Activated naive CD4-positive, alpha-beta T cell treated with anti-CD3 and anti-CD28 coated beads for 36 hours (primary cell): ENCODE data around the gene MAD1L1. TPM values are rescaled to one million over a fixed set of nuclear protein-coding genes. Genes with fewer than 3 reads are reported as not detected.

Experiments used
- CTCF ChIA-PET: fragments of 350-600 bp; sonication (Branson Sonifier 250); formaldehyde crosslinking; loops from one replicate; lab custom pipeline; 2021; ENCODE audit warnings: antibody characterized with exemption; lab: Charles Lee
- DNase-seq: peaks from one replicate; pipeline ENCODE4 v3.0.0-alpha.2; 2020
- H3K27ac Mint-ChIP-seq: one replicate; pipeline ENCODE4 v1.8.0; 2021; ENCODE audit warnings: mild to moderate bottlenecking, mixed read lengths
- H3K27me3 Mint-ChIP-seq: one replicate; pipeline ENCODE4 v1.8.0; 2021; ENCODE audit warnings: low read depth, mixed read lengths
- H3K36me3 Mint-ChIP-seq: one replicate; pipeline ENCODE4 v1.8.0; 2021; ENCODE audit warnings: low read depth, mixed read lengths
- H3K4me1 Mint-ChIP-seq: one replicate; pipeline ENCODE4 v1.8.0; 2021; ENCODE audit warnings: low read depth, mixed read lengths
- H3K4me3 Mint-ChIP-seq: one replicate; pipeline ENCODE4 v1.8.0; 2021; ENCODE audit warnings: mild to moderate bottlenecking, moderate library complexity, mixed read lengths
- H3K9me3 Mint-ChIP-seq: one replicate; pipeline ENCODE4 v1.8.0; 2021; ENCODE audit warnings: mixed read lengths
- intact Hi-C: fragments of 100-400 bp; cut with micrococcal nuclease; formaldehyde crosslinking; loops from one replicate; pipeline ENCODE4 v1.15.1; 2023
- total RNA-seq, 2 experiments: library from RNA; stranded (reverse); gene quantifications; one replicate each; pipeline ENCODE4 v1.2.3, GENCODE V29; 2021

MAD1L1 gene
- total RNA-seq, 2 experiments from 2014 or later, result 37.5 to 40.2 TPM

DNA sequence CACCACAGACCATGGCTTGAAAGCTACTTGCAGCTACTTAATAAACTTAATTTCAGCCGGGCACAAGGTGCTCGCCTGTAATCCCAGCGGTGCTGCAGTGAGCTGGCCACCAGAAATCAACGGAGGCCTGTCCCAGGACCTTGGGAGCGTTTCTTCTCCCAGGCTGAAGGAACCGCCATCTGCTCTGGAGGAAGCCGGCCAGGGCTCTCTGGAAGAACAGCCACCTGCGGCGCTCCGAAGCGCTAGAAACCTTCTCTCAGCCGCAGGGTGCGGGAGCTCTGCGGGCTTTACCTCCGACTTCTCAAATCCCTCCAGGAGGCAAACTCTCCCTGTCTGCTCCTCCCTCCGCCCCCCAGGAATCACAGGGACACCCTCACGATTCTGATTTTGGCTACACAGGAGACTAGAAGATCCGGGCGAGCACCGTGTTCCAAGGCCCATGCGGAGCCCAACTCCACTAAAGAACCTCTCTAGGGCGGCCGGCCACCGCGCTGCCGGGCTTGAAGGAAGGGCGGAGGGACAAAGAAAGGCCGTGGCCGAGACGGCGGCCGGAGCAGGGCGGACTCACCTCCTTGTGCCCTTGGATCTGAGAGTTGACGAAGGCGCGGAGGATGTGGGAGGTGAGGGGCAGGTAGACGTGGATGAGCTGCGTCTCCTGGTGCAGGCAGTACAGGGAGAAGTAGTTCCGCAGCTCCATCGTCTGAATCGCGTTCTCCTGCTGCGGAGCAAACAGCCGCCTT lies 23.7 kb upstream of the MAD1L1 start:
- Mint-ChIP-seq H3K27me3 (no peaks in the 10 kb centered on the region), H3K36me3 (peaks cover 3% of the 10 kb centered on the region), H3K4me3 (no peak overlapping the region), H3K9me3 (no peaks in the 10 kb centered on the region), H3K4me1 (peaks cover 2% of the 10 kb centered on the region), H3K27ac (no peak overlapping the region)
- intact Hi-C loops, result no loop called here
- DNase-seq, result no peak
- CTCF ChIA-PET, result no interaction called here

DNA sequence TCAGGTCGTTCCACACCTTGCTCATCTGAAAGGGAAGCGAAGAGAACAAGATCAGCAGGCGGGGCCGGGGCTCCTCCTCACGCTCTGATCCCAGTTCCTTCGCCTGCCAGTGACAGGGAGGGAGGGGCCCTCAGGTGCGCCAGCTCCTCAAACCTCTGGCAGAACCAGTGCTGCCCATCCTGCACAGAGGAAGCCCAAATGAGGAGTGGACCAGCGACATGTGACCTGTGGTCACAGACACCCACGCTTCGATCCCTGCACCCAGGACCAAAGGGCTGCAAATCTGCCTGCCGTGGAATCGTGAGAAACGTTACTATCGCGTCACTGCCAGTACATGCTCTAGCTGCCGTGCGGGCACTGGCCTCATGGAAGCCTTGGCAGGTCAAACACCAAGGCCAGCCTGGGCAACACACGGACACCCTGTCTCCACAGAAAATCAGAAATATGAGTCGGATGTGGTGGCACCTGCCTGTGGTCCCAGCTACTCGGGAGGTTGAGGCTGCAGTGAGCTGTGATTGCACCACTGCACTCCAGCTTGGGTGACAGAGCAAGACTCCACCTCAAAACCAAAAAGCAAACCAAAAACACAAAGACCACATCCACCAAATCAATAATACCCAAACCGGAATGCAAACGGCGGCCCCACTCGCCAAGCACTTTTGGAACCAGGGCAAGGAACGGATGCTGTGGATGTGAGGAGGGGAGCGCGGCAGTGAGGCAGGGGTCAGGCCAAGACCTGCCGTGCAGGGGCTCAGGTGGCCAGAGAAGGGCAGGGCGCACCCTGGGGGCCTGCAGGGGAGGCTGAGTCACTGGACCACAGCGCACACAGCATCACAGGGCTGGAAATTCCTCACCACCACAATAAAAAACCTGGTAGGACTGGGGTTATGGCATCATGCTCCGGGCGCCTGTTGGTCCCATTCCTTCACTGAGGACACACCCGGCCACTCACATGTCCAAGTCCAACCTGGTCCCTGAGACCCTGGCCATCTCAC lies 22.7 kb upstream of the MAD1L1 start:
- intact Hi-C loops, result no loop called here
- CTCF ChIA-PET, result no interaction called here
- H3K27ac Mint-ChIP-seq, result no peak overlapping the region
- H3K27me3 Mint-ChIP-seq, result no peaks in the 10 kb centered on the region
- no peak overlapping the region for H3K4me3 Mint-ChIP-seq
- no peak for DNase-seq
- no peaks in the 10 kb centered on the region for H3K9me3 Mint-ChIP-seq
- H3K36me3 Mint-ChIP-seq, result peaks cover 7% of the 10 kb centered on the region
- no peaks in the 10 kb centered on the region for H3K4me1 Mint-ChIP-seq

DNA sequence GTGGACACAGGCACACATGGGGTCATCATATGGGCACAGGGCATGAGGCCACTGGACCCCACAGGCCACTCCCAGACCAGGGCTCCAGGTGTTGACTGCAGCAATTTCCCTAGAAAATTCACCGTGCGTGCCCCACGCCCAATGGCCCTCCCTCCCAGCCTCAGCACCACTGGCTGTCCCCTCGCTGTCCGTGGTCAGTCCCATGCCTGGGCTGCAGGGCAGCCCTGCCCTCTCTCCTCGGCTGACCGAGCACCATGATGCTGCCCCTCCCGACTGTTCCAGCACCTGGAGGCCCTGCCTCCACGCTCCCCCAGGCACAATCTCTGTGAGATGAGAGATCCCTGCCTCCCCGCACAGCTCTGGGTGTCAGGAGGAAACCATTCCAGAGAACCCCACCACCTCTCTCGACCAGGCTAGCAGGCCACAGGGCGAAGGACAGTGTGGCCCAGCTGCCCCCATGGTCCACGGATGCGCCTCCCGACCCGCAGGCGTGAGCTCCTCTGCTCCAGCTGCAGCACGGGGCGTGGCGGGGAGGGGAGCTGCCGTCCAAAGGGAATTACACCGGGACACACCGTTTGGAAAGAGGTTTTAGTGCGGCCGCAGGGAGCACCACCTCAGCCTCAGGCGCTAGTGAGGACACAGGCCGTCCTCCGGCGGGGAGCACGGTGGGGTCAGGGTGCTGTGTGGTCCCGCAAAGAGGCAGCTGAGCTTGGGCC lies 21.8 kb upstream of the MAD1L1 start:
- intact Hi-C loops, result no loop called here
- no peaks in the 10 kb centered on the region for H3K27me3 Mint-ChIP-seq
- no peak overlapping the region for H3K27ac Mint-ChIP-seq

DNA sequence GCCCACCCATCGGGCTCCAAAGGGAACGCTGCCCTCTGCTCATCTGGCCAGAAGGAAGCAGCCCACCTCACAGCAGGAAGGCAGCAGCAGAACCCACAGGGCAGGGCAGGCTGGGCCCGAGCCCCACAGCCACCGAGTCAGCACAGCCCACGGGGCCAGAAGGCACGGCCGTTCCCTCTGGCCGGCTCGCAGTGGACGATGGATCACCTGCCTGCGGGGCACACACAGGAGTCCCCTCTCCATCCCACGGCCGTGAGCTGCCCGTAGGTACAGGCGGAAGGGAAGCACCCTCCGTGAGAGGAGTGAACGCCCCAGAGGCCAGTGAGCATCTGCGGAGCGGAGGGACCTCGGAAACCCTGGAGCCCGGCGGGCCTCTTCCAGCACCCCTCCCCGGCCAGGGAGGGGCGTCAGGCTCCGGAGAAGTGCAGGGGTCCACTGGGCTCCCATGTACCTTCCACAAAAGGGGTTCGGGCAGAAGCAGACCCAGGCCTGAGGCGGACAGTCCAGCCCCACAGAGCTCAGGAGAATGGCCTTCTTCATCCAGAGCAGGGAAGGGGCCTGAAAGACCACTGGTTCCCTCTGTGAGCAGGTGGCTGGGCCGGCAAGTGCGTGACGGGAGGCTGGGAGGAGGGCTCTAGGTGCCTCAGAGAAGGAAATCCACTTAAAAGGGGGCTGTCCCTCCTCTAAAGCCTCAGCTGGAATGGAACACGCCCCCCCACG lies 20.9 kb upstream of the MAD1L1 start:
- intact Hi-C loops, result no loop called here
- no peak for DNase-seq
- H3K36me3 Mint-ChIP-seq, result peaks cover 11% of the 10 kb centered on the region
- H3K9me3 Mint-ChIP-seq, result no peaks in the 10 kb centered on the region
- no peak overlapping the region for H3K4me3 Mint-ChIP-seq
- no peaks in the 10 kb centered on the region for H3K27me3 Mint-ChIP-seq
- CTCF ChIA-PET, result no interaction called here
- no peak overlapping the region for H3K27ac Mint-ChIP-seq
- peaks cover 6% of the 10 kb centered on the region for H3K4me1 Mint-ChIP-seq

More for the DNA sequence above, 21.8 kb upstream of the MAD1L1 start:
- peaks cover 7% of the 10 kb centered on the region for H3K36me3 Mint-ChIP-seq
- no peak overlapping the region for H3K4me3 Mint-ChIP-seq
- DNase-seq, result no peak
- H3K4me1 Mint-ChIP-seq, result no peaks in the 10 kb centered on the region
- CTCF ChIA-PET, result no interaction called here
- H3K9me3 Mint-ChIP-seq, result no peaks in the 10 kb centered on the region

DNA sequence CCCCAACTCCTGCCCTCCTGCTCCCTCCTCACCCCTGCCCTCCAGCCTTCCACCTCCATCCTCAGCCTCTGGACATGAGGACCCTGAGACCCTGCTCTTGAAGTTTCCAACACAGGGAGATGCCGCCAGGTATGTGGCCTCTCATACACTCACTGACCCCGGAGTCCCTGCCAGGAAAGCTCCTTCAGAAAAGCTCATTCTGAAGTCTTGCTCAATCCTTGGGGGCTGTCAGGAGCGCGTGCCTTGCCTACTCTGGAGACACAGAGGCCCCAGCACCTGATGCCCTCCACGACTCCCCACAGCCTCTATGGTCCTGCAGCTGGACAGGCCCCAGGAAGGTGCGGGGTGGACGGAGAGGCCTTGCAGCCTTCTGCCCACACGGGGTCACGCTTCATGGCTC lies 20.3 kb upstream of the MAD1L1 start:
- no peaks in the 10 kb centered on the region for H3K27me3 Mint-ChIP-seq
- no peak overlapping the region for H3K27ac Mint-ChIP-seq
- CTCF ChIA-PET, result no interaction called here
- peaks cover 11% of the 10 kb centered on the region for H3K36me3 Mint-ChIP-seq
- no peak for DNase-seq
- H3K4me1 Mint-ChIP-seq, result peaks cover 10% of the 10 kb centered on the region
- no peak overlapping the region for H3K4me3 Mint-ChIP-seq
- no peaks in the 10 kb centered on the region for H3K9me3 Mint-ChIP-seq
- intact Hi-C loops, result no loop called here

DNA sequence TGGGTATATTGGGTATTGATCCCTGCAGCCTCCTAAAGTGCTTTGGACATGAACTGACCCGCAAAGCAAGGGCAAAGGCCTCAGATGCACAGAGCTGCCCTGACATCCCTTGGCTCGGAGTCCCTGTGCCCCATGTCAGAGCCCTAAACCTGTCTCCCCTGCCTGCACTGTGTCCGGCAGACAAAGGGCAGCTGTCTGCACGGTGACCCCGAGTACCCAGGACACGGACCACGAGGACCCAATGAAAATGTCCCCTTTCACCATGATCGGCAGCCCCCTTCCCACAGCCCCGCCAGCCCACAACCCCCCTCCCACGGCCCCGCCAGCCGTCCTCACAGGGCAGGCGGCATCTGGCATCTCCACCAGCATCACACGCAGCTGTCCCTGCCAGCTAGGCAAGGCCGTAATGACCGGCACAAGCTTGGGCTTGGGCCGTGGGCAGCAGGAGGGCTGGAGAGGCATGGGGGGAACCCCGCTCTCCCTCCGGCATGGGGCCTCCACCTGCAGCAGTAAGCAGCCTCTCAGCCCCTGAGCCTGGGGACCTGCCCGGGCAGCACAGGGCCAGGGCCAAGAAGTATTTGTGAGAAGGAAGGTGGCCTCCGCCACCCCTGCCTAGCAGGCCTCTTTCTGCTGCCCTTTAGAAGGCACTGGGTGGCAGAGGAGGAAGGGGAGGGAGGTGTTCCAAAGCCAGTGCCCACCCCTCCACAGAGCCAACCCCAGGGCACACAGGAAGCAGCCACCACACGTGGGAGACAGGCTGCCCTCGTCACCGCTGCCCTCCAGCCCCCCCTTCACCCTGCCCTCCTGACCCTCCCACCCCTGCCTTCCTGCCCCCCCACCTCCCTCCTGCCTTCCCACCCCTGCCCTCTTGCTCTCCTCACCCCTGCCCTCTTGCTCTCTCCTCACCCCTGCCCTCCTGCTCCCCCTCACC lies 19.4 kb upstream of the MAD1L1 start:
- peaks cover 11% of the 10 kb centered on the region for H3K4me1 Mint-ChIP-seq
- CTCF ChIA-PET, result no interaction called here
- no peaks in the 10 kb centered on the region for H3K27me3 Mint-ChIP-seq
- H3K36me3 Mint-ChIP-seq, result peaks cover 11% of the 10 kb centered on the region
- no peaks in the 10 kb centered on the region for H3K9me3 Mint-ChIP-seq
- H3K4me3 Mint-ChIP-seq, result no peak overlapping the region
- no peak overlapping the region for H3K27ac Mint-ChIP-seq
- intact Hi-C loops, result no loop called here
- DNase-seq, result peak; percentile 18

DNA sequence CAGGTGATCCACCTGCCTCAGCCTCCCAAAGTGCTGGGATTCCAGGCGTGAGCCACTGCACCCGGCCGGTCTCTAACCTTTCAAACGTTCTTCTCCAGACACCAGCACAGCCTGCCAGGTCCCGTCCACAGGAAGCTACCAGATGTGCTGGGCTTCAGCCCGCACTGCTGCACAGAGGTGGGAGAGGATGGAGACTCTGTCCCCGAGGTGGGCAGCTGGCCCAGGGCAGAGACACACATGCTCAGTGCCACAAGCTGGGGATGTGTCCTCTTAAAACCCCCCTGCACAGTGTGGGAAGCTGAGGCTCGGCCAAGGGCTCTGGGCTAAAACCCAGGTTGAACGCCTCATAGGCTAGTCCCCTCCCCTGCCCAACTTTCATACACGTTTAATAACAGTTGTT lies 18.6 kb upstream of the MAD1L1 start:
- Mint-ChIP-seq H3K9me3 (no peaks in the 10 kb centered on the region), H3K4me1 (peaks cover 11% of the 10 kb centered on the region), H3K4me3 (no peak overlapping the region), H3K27me3 (no peaks in the 10 kb centered on the region), H3K36me3 (peaks cover 10% of the 10 kb centered on the region), H3K27ac (no peak overlapping the region)
- DNase-seq, result no peak
- CTCF ChIA-PET, result no interaction called here
- intact Hi-C loops, result no loop called here

DNA sequence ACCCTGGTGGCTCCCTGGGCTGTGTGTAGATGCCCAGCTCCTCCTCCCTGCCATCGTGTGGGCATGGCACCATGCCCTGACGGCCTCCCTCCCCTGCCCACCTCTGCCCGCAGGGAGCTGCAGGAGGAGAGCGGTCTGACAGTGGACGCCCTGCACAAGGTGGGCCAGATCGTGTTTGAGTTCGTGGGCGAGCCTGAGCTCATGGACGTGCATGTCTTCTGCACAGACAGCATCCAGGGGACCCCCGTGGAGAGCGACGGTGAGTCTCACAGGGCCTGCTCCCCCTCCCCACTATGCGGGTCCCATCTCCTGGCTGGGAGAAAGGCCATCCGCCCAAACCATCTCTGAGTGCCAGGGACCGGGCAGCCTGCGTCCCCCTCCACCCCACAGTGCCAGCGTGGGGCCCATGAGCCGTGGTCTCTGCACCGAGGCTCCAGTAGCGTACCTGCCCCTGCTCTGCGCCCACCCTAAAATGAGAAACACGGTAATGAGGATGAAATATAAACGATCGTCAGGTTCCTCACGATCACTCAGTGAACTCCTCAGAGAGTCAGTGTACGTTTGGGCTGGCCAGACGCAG lies 17.1 kb upstream of the MAD1L1 start:
- peaks cover 15% of the 10 kb centered on the region for H3K4me1 Mint-ChIP-seq
- no peak overlapping the region for H3K4me3 Mint-ChIP-seq
- H3K27me3 Mint-ChIP-seq, result no peaks in the 10 kb centered on the region
- no peak for DNase-seq
- CTCF ChIA-PET, result interaction anchor here (1.0 kb wide), 1 partner anchor 101 kb away, joined by 3 read pairs; no protein-coding TSS in a partner anchor
- H3K27ac Mint-ChIP-seq, result no peak overlapping the region
- intact Hi-C loops, result no loop called here
- no peaks in the 10 kb centered on the region for H3K9me3 Mint-ChIP-seq
- peaks cover 14% of the 10 kb centered on the region for H3K36me3 Mint-ChIP-seq

DNA sequence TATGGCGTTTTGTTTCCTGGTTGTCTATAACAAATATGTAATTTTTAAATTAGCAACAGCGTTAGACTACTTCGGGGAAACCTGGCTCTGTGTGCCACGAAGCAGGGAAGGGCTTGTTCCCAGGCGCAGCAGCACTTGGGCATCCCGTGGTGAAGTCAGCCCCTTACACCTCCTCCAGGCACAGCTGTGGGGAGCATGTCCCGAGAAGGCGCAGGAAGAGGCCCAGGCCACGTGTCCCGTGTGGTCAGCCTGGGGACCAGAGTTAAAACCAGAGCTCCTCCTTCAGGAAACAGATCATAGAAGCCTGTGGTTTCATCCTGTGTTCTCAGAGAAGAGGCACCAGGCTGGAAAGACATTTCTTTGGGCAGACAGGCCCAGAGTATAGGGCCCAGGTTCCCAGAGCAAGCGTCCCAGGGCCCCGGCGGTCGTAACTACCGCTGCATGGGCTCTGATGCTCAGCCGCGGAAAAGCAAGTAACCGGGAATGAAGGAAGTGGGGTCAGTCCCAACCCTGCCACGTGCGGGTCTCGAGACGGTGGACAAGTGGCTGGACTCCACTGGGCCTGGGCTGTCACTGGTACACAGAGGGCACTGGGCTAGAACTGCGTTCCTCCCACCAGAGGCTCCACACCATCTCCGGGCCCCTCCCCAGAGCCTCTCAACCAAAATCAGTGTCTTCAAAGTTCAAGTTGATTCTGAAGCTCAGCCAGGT lies 16.4 kb upstream of the MAD1L1 start:
- Mint-ChIP-seq H3K36me3 (peaks cover 18% of the 10 kb centered on the region), H3K9me3 (no peaks in the 10 kb centered on the region), H3K27me3 (no peaks in the 10 kb centered on the region), H3K4me1 (peaks cover 15% of the 10 kb centered on the region), H3K4me3 (no peak overlapping the region), H3K27ac (no peak overlapping the region)
- CTCF ChIA-PET, result interaction anchor here (0.6 to 1.0 kb wide), 3 partner anchors 83 to 965 kb away, joined by 3 read pairs; no protein-coding TSS in a partner anchor
- intact Hi-C loops, result no loop called here
- peak; percentile 16 for DNase-seq
